GM18519 (cell line): ENCODE measurements around the gene CYBC1.

ENCODE experiments used
- ATAC-seq: cut with Tn5 transposase; IDR thresholded peaks from one replicate; pipeline ENCODE4 v1.9.1; 2021; ENCODE audit warnings: mild to moderate bottlenecking, moderate library complexity; ENCODE audit not compliant: unreplicated experiment, low FRiP score

CYBC1 gene

GRCh38 chr17:82450357-82451106 is at the start of gene CYBC1:
Gene CYBC1, minus strand, starts transcription at chr17:82450752. Its CDS starts 1,498 bp downstream, at chr17:82449254.
- peak; percentile 36 for ATAC-seq

GRCh38 chr17:82497483-82498405 is 47.2 kb upstream of the CYBC1 start:
- no peak for ATAC-seq

- no peak for ATAC-seq
These were observed 46.2 kb upstream of the CYBC1 start for GRCh38 chr17:82496529-82497434.

- no peak for ATAC-seq
These were observed 45.4 kb upstream of the CYBC1 start for GRCh38 chr17:82495844-82496528.

- ATAC-seq: peak; percentile 40
These were observed 43.9 kb upstream of the CYBC1 start for GRCh38 chr17:82494236-82495055.

- no peak for ATAC-seq
These were observed 42.8 kb upstream of the CYBC1 start for GRCh38 chr17:82493226-82493781.

- ATAC-seq: no peak
These were observed 42.2 kb upstream of the CYBC1 start for GRCh38 chr17:82492643-82493225.

GRCh38 chr17:82491533-82491932 is 41.0 kb upstream of the CYBC1 start:
- ATAC-seq: no peak

- no peak for ATAC-seq
These were observed 40.6 kb upstream of the CYBC1 start for GRCh38 chr17:82491196-82491530.

GRCh38 chr17:82490512-82491195 is 40.1 kb upstream of the CYBC1 start:
- no peak for ATAC-seq

GRCh38 chr17:82489851-82490511 is 39.4 kb upstream of the CYBC1 start:
- no peak for ATAC-seq

GRCh38 chr17:82489117-82489516 is 38.6 kb upstream of the CYBC1 start:
- no peak for ATAC-seq

- no peak for ATAC-seq
These were observed 37.4 kb upstream of the CYBC1 start for GRCh38 chr17:82487910-82488309.

GRCh38 chr17:82486231-82487094 is 35.9 kb upstream of the CYBC1 start:
- ATAC-seq: no peak

- no peak for ATAC-seq
These were observed 33.3 kb upstream of the CYBC1 start for GRCh38 chr17:82483836-82484235.

- no peak for ATAC-seq
These were observed 32.7 kb upstream of the CYBC1 start for GRCh38 chr17:82483204-82483660.
